GM19467 (cell line): Measurements from ENCODE around the gene CLN5.

ENCODE experiments used
- ATAC-seq: cut with Tn5 transposase; IDR thresholded peaks from one replicate; pipeline ENCODE4 v1.9.1; 2021; ENCODE audit warnings: mild to moderate bottlenecking, moderate library complexity; ENCODE audit not compliant: unreplicated experiment

Gene CLN5

DNA sequence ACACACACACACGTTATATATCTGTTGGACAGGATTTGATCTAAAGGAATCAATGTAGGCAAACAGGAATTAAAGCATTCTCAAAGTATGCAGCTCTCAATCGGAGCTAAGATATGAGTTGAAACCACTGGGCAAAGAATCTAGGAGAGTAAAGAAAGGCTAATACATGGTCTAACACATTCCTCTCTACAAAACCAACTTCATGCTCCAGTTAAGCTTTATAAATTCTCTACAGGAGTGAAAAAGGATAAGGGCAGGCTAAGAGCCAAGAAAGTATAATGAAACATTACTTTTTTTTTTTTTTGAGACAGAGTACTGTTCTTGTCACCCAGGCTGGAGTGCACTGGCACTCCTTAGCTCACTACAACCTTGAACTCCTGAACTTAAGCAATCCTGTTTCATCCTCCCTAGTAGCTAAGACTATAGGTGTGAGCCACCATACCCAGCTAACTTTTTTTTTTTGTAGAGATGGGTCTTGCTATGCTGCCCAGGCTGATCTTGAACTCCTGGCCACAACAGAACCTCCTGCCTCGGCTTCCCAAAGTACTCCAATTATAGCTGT lies 24.5 kb downstream of the CLN5 start:
- ATAC-seq = no peak

DNA sequence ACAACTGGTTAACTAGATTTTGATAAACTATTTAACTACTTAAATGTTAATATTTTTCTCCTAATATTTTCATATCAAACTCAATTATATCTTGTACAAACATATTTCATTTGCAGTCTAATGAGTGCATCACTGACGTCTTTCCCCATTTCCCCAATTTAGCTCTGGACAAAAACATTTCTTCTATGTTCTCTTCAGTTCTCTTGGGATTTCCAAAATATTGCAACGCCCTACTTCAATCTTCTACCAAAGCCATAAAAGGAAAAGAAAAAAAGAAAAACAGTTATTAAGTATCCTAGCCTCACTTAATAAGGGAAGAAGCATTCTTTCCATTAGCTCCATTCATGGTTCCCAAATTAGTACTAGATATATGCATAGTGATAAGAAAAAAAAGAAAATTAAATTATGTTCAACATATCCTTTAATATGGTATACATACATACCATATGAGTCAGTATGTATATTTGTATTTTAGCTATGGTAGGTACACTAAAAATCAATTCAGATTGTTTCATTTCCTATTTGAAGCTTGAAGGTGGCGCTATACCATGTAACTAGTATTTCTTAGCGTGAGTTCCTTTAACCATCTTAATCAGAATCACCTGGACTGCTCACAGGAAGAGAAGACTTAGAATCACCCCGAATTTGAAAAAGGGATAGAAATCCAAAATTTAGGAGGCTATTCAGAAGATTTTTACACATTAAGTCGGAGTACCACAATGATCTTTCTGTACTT lies 25.2 kb downstream of the CLN5 start:
- no peak for ATAC-seq

DNA sequence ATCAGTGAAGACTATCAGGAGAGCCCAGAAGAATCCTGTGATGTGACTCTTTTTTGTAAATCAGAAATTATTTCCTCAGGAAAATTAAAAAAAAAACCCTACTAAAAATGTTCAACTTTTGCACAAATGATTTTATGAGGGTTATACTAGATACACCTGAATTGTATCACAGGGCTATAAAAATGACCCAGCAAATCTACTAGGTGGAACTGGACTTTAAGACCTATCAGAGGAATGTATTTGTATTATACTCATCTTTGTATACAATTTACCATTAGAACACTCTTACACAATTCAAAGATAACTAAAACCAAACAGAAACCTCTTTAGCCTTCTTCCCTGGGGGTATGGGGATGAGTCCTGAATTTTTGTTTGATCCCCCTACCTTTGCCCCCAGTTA lies 27.9 kb downstream of the CLN5 start:
- ATAC-seq = no peak

DNA sequence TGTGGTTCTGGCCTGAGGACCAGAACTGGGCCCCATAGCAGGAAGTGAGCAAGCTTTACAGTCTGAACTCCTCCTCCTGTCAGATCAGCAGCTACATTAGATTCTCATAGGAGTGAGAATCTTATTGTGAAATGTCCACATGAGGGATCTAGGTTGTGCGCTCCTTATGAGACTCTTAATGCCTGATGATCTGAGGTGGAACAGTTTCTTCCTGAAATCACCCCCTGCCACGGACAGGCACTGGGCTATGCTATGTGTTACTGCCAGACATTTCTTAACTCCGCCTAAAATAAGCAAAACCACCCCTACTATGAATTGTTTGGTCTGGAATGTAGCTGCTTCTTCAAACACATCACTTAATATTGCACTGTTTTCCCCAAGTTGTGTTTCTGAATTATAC lies 30.5 kb downstream of the CLN5 start:
- ATAC-seq = no peak

DNA sequence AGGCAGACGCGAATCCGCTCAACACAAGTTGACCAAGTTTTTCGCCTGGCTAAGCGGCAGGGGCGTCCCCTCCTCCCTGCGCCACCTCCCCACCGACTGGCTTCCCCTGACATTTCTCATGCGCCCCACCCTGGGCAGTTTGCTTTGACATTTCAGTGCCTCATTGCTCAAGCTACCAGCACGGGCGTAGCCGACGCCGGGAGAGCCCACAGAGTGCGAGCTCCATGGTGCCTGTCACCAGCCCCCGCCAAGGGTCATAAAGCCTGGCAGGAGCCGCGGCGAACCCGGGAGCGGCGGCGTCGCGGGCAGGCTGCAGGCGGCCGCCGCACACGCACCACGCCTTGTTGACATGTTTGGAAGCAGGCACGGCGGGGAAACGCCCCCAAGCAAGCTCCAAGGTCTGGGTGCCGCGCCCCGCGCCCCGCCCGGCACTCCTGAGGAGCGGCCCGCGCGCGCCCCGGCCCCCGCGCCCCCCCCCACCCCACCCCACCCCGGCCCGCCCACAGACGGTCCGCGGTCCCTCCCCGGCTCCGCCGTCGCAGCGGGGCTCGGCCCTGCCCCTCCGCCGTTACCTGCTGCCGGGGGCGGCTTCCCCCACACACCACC lies 34.5 kb downstream of the CLN5 start:
- ATAC-seq = peak; percentile 58

DNA sequence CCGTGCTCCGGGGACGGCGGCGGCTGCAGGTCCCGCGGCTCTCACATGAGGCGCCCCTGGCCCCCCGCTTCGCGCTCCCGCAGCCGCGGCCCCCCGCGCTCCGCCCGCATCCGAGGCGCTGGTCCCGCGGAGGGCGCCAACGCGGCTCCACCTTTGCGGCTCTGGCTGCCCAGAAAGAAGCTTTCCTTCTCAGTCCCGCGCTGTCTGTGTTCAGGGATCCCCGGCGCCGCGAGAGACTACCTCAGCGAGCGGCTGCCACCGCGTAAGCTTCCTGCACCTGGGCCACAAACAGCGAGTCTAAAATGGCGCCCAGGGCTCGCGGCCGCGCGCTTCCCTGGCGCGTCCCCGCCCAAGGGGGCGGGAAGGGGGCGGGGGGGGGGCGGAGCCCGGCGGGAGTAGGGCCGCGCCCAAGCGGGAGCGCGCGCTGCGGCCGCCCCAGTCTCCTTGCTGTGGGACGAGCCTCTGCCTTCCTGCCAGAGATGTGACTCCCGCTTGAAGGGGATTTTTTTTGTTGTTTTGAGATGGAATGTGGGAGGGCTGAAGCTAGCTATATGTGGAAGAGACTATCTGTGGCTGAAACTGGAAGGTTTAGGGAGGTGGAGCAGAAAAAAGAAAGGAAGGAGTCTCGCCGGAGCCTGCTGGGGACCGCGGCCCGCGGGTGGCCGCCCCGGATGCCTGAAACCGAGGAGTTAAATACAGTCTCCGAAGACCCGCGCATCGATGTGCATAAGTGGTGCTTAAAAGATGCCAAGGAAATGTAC lies 35.2 kb downstream of the CLN5 start, which contains the start of gene FBXL3:
FBXL3 (minus strand) TSS at position 299 of the 761 bp plus-strand sequence. CDS start 5,299 bp downstream, outside the sequence.
- peak; percentile 58 for ATAC-seq

DNA sequence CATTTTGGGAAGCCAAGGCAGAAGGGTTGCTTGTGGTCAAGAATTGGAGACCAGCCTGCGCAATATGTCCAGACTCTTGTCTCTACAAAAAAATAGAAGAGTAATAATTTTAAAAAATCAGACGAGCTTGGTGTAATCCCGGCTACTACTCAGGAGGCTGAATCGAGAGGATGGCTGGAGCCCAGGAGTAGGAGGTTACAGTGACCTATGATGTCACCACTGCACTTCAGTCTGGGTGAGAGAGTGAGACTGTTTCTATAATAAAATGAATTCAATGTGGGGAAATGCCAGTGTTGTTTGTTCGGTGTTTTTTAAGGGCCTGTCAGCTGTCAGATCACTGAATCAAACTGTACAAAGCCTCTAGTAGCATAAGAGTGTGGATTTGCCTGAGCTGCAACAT lies 36.3 kb downstream of the CLN5 start:
- ATAC-seq = no peak

DNA sequence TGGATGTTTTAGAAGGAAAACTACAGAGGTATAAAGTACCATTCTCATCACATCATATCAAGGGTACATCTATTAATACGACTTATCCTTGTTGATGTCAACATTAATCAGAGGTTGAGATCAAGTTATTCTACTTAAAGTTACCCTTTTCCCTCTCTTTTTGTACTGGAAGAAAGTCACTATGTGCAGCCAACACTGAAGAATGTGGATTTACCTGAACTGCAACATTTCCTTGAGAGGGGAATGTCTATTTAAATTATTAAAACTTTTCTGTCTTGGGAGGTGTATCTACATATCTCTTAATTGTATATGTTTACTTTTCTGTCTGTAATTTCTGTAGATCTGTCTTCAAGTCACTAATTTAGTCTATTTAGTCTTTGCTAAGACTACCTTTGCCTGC lies 37.6 kb downstream of the CLN5 start:
- ATAC-seq = no peak

DNA sequence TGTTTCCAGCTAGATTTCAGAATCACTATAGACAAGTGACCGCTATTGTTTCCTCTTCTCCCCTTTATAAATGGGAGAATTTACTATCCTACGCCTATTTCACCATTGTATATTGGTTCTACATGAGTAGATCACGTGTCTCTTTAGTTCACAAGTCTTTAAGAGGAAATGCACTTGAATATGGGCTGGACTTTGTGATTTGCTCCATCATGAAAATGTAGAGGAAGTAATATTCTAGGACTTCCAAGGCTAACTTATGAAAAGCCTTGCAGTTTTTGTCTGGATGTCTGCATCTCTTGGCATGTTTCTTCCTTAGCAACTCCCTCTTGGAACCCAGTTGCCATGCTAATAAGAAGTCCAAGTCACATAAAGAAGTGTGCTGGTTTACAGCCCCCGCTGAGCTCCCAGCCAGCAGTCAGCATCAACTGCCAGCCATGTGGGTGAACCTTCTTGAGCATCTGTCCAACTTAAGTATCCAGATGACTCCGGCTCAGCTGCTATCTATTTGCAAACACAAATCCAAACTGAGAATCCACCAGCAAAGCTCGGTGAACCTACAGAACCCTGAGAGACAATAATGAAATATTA lies 39.9 kb downstream of the CLN5 start:
- no peak for ATAC-seq

DNA sequence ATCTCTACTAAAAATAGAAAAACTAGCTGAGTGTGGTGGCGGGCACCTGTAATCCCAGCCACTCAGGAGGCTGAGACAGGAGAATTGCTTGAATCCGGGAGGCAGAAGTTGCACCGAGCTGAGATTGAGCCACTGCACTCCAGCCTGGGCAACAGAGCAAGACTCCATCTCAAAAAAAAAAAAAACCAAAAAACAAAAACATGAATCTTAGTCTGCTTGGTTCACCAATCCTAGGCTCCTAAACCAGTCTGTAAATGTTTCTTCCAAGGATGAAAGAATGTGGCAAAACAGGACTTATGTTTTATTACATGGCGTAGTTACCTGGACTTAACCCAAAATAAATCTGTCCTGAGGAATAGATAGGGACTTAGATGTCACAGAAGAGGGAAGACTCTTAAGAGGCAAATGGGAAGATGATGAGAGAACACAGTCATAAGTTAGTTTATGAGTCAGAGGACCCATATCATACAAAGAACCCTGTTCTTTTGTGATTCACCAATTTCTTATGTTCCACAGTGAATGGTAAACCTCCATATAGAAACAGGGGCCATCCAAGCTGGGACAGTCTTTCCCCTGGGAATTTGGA lies 41.9 kb downstream of the CLN5 start:
- no peak for ATAC-seq

DNA sequence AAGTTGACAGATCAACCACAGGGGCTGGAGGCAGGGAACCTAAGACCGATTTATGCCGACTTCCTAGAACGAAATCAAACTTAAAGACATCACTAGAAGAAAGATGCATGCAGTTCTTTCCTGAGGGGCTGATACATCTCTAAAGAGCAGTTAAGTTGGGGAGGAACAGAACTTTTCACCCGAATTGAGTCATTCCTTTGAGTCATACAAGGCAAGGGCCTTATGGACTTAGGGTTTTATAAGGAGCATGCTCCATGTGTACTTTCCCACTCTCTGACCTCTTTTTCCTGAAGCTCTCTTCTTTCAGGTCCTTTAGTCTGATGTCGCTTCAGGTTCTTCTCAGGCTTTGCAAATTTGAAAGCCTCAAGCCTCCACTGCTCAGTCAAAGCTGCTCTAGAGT lies 43.0 kb downstream of the CLN5 start:
- no peak for ATAC-seq

DNA sequence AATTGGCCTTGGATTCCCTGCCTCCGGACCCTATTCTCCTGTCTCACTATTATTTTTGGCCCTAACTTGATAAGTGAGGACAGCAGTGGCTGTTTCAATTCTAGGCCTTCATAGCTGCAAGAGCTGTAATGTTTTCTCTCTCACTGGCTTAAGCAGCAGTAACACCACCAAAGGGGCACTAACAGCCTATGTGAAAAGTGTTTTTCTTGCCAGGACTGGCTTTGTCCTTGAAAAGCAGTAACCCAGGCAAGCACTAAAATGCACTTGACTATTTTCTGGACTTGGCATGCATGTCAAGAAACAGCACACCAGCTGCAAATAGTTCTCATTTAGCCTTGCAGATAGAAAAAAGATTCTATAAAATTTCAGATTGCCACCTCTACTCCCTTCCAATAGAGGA lies 44.4 kb downstream of the CLN5 start:
- ATAC-seq = no peak

DNA sequence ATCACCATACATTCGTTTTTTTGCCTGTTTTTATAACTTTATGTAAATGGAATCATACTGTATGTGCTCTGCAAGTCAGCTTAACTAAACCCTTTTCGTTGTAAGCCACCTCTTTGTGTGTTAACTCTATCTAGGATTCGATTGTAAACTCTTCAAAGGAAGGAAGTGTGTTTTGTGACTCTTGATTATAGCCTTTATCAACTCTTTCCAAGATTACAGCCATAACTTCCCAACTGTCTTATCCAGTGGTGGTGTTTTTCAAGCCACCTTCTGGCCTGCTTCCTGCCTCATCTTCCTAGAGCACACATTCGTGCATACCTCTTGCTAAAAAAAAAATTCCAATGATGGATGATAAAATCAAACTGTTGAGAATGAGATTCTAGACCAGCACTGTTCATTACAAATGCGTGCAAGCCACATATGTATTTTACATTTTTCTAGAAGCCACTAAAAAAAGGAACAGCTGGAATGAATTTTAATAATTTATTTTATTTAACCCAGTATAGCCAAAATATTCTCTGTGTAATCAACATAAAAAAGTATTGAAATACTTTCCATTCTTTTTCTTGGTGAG lies 47.1 kb downstream of the CLN5 start:
- ATAC-seq = no peak

DNA sequence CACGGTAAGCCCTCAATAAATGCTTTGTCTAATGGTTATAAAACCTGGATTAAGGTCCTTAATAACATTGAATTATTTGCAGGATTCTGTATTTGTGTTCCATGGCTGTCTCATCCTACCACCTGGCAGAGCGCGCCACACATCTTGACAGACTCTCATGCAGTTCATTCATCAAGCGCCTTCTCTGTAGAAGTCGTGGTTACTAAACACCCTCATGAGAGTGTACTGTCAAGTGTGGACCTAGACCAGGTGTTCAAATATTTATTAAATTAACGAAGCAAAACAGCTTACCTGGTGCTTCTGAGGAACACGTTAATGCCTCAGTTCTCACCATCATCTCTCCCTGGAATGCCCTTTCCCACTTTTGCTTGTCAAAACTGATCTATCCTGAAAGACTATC lies 48.2 kb downstream of the CLN5 start:
- no peak for ATAC-seq

DNA sequence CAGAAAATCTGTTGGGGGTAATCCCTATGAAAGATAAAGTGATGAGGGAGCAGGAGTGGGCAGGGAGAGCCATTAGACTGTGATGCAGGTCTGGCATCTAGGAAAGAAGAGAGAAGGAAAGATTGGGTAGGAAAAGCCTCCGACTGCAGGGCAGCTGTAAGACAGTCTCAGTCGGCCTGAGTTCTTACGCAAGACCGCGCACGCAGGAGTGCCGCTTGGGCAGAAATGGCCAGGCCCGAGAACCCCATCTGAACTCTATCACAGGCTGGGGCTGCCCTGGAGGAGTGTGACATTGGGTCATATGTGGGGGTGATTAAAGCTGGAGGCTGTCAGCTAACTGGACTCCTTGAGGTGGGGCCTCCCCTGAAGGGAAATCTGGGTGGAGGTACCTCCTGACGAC lies 49.0 kb downstream of the CLN5 start:
- ATAC-seq = no peak

DNA sequence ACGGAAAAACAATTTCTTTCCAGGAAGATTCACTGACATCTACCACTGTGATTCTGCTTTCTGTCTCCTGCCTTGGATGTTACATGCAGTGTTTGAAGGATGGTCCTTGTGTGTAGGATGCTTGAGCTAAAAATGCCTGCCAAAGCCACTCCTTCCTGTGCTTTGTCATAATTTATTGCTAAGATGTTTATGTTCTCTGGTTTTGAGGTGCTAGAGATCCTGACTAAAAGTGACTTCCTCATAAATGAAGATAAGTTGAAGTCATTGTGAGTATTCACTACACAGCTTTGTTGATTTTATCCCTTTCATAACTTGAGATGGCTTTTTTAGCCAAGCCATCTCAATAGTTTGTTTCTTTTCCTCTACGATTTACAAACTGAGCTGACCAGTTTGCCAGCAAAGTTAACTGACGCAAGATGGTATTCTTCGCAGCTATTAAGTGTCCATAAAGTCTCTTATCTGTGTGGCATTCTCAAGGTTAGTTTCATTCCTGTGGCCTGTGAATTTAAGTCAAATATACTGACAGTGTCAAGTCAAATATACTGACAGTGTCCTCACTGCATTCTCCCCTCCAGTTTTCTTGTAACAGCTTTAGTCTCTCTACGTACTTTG lies 50.8 kb downstream of the CLN5 start:
- no peak for ATAC-seq

DNA sequence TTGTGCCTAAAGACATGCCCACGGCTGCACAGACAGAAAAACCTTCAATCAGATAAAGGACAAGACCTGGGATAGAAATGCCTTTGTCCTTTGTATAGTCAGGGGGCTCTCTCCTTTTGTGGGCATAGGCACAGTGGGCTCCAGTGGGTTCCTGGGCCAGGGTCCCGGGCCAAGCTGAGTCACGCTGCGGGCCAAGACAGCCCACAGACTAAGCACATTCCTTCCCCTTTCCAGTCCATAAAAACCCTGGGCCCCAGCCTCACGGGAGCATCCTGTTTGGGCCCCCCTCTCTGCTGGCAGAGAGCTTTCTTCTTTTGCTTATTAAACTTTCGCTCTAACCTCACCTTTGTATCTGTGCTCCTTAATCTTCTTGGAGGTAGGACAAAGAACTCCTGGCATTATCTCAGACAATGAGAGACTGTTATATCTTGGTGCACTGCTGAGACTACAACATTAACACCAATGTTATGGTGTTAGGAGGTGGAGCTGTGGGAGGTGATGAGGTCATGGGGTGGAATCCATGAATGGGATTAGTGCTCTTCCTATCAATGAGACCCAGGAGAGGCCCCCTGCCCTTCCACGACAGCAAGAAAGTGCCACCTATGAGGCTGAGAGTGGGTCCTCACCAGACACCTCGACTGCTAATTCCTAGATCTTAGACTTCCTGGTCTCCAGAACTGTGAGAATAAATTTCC lies 55.9 kb downstream of the CLN5 start:
- ATAC-seq = no peak

DNA sequence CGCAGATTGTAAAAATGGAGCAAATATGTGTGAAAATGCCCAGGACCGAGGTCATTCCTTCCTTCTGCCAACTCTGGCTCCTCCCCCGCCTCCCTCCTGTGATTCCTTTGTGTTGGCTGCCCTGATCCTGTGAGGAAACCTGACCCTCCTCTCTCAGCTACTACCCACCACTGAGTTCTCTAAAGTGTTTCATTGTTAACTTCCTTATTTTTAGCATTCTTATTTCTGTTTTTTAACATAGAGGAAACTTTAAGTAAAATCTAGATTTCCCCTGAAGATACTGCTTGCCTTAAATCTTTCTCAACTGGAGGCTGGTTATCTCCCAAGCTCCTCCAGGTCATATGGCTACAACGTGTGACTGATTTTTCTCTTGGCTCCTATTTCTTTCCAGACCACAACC lies 56.8 kb downstream of the CLN5 start:
- no peak for ATAC-seq

DNA sequence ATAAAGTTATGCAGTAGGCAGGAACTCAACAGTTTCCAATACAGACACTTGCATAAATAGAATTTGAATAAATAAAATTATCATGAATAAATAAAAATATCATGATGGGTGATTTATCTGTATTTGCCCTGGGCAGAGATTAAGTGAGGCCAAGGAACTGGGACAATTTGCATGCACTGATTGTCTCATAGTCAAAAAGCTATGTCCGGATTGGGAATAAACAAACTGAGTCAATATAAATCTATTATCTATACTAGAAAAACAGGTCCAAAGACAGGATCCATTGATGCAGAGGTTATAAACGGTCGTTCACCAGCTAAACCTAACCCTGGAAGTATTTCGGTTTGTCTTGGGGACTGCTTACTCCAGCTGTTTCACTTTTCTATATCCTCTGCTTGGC lies 61.3 kb downstream of the CLN5 start:
- ATAC-seq = no peak
